ENCODE data around the gene NR1I3. TPM values are rescaled to one million over a fixed set of nuclear protein-coding genes. Genes with fewer than 3 reads are reported as not detected.

The NR1I3 gene
- total and polyA plus RNA-seq, 2 of the 13 experiments (the other 11 are each of a cell fraction or from before 2014, with no cell fraction given) = 0.62 to 0.95 TPM

- TF ChIP-seq ZHX2 (IDR thresholded peaks at IDR 0.05; ENCODE audit: low read depth) = no peak
- no peak for TF ChIP-seq ZHX2 (CRISPR knock-in tag; IDR thresholded peaks at IDR 0.05; ENCODE audit: borderline replicate concordance)
- TF ChIP-seq NFE2L1 (CRISPR knock-in tag; IDR thresholded peaks at IDR 0.05; ENCODE audit: borderline replicate concordance) = no peak
- TF ChIP-seq BRF2 (CRISPR knock-in tag; IDR thresholded peaks at IDR 0.05) = no peak
- TF ChIP-seq NFYB (CRISPR knock-in tag; IDR thresholded peaks at IDR 0.05) = no peak; the same call in 1 of the 2 replicates
- TF ChIP-seq AFF4 (CRISPR knock-in tag; IDR thresholded peaks at IDR 0.05) = no peak
- TF ChIP-seq BRCA1 (CRISPR knock-in tag; IDR thresholded peaks at IDR 0.05) = no peak
- no peak for TF ChIP-seq EZH2 (conservative IDR thresholded peaks at IDR 0.05; ENCODE audit: low read depth, low read length)
- TF ChIP-seq MED8 (CRISPR knock-in tag; IDR thresholded peaks at IDR 0.05; ENCODE audit: insufficient replicate concordance) = no peak
- no peak for TF ChIP-seq CENPT (CRISPR knock-in tag; IDR thresholded peaks at IDR 0.05; ENCODE audit: low read depth)
- TF ChIP-seq ZNF607 (CRISPR knock-in tag; IDR thresholded peaks at IDR 0.05; ENCODE audit: borderline replicate concordance) = no peak
- peak; percentile 66 for TF ChIP-seq CREM (IDR thresholded peaks at IDR 0.05)
- no peak for TF ChIP-seq CREM (CRISPR knock-in tag; IDR thresholded peaks at IDR 0.05)
- no peak for TF ChIP-seq ELK4 (CRISPR knock-in tag; IDR thresholded peaks at IDR 0.05; ENCODE audit: borderline replicate concordance)
- no peak for TF ChIP-seq ZNF629 (CRISPR knock-in tag; conservative IDR thresholded peaks at IDR 0.05)
- TF ChIP-seq DRAP1 (CRISPR knock-in tag; IDR thresholded peaks at IDR 0.05) = peak; percentile 60
- TF ChIP-seq ELF1 (CRISPR knock-in tag; IDR thresholded peaks at IDR 0.05) = no peak; the same call in 1 of the 2 replicates
These were observed at the start of gene NR1I3 (continued) for GRCh38 chr1:161238039-161238473.
